Adrenal gland (tissue), 12 donors: ENCODE data around the gene KCNMA1. TPM values are rescaled to one million over a fixed set of nuclear protein-coding genes. Genes with fewer than 3 reads are reported as not detected.
A peak's percentile ranks its signal among the peaks of the same experiment; 100 is the strongest.

Experiments
- DNase-seq, 7 donors: peaks; one replicate each; pipeline ENCODE4 v3.0.0-alpha.2; 2019 to 2020
- H3K27ac ChIP-seq, 5 donors: fragments of 200-600 bp; sonication (generic) in 4 of 5; 1 replicate in 3 of 5; 2 replicates in 2 of 5; pipeline versions ENCODE4 v1.5.1 to v1.8.0; 2016 to 2020; ENCODE audit warnings: mild to moderate bottlenecking in 1 of 5
- H3K27me3 ChIP-seq: fragments of 200-600 bp; 2 replicates; pipeline ENCODE4 v1.8.0; 2021
- H3K36me3 ChIP-seq, 2 donors: fragments of 200-600 bp; replicated peaks in 1 of 2; 1 replicate in 1 of 2; 2 replicates in 1 of 2; pipeline versions ENCODE4 v1.5.1 to v1.8.0; 2018 to 2022
- H3K4me1 ChIP-seq, 2 donors: fragments of 200-600 bp; replicated peaks in 1 of 2; 1 replicate in 1 of 2; 2 replicates in 1 of 2; pipeline versions ENCODE4 v1.5.1 to v1.8.0; 2018 to 2021
- H3K4me3 ChIP-seq, 4 donors: fragments of 200-600 bp; sonication (generic) in 3 of 4; one replicate each; pipeline ENCODE4 v1.5.1; 2016 to 2018
- H3K9me3 ChIP-seq, 3 donors: fragments of 200-600 bp; sonication (generic) in 1 of 3; replicated peaks in 1 of 3; 1 replicate in 2 of 3; 2 replicates in 1 of 3; pipeline versions ENCODE4 v1.5.1 to v1.8.0; 2016 to 2021
- POLR2A ChIP-seq, 2 donors: fragments of 450-650 bp; IDR thresholded peaks; one replicate each; pipeline ENCODE4 v1.6.1; 2017; ENCODE audit warnings: antibody characterized with exemption in 2 of 2, mild to moderate bottlenecking in 2 of 2, moderate library complexity in 1 of 2
- WGBS, 4 donors: extraction: QIAGEN DNeasy Blood & Tissue Kit in 2 of 4; methylation state at CpG; one replicate each; pipeline versions ENCODE4 v1.1.5 to v1.1.7; 2013 to 2017; 5-methylcytosine and 5-hydroxymethylcytosine counted together
- intact Hi-C, 2 donors: fragments of 100-400 bp; cut with DNase I; formaldehyde crosslinking; loops; one replicate each; pipeline versions ENCODE4 v1.14.1 to v1.15.0; 2022 to 2023
- polyA plus RNA-seq, 3 donors: library from polyadenylated mRNA; stranded (reverse); fragments of 200-250 nt in 2 of 3; fragments of 350-450 nt in 1 of 3; fragmentation: Illumina TruSeq in 1 of 3; extraction: RNeasy Lipid Tissue Mini Kit (QIAGEN cat#74804) in 1 of 3; gene quantifications; one replicate each; pipeline ENCODE4 v1.2.3, GENCODE V29; 2013 to 2014
- total RNA-seq, 9 donors: library from RNA; depleted of rRNA in 4 of 9; stranded (reverse); fragments of >200 nt in 4 of 9; fragments of 120-200 nt in 1 of 9; fragmentation: NEBNext Ultra II Directional in 1 of 9; extraction: Animal tissue kit (Norgen Biotek cat#: 25700) in 1 of 9; gene quantifications; one replicate each; pipeline versions ENCODE4 v1.1.0 to v1.2.4, GENCODE V29; 2013 to 2023
- TF ChIP-seq, protein P1 (sequence below), 6 experiments: fragments of 450-650 bp in 4 of 6; fragments of 200-600 bp in 2 of 6; sonication (generic) in 1 of 6; IDR thresholded peaks; 1 replicate in 5 of 6; 2 replicates in 1 of 6; pipeline versions ENCODE4 v1.5.1 to v1.8.0; 2016 to 2021; ENCODE audit warnings: antibody characterized with exemption in 6 of 6, mild to moderate bottlenecking in 2 of 6, moderate library complexity in 1 of 6
- donor health status: healthy with polysubstance abuse.
- donor health status: Bipolar disorder and iron deficiency.
- donor health status: DM: yes; HTN: yes; CAD: no.
- donor health status: DM: no; HTN: no; CAD: no.
- donor health status: DM: no; HTN: no; CAD: no.
- donor health status: DM: yes; HTN: yes; CAD: no.

KCNMA1 gene
- total and polyA plus RNA-seq, 12 donors: 6.4 to 37.7 (median 13.4) TPM

DNA sequence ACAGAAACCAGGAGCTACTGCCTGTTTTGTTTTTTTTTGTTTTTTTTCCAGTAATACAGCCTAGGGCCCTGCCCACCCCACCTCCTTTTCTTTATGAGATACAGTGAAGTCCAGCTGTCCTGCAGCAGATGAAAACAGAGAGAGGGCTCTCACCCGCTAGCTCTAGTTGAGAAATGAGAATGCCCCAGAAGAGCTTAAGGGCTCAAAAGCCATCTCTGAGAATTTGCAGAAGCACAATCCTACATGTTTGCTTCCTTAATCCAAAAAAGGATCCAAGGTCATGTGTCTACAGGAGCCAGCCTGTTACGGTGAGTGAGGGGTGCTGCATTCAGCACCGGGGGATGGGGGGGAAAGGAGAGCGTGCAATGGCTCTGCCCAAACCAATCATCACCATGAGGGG is 122.7 kb downstream of the KCNMA1 start:
- no peaks in the 10 kb centered on the region for H3K36me3 ChIP-seq
- H3K9me3 ChIP-seq: no peaks in the 10 kb centered on the region
- intact Hi-C loops: no loop called here
- no peaks in the 10 kb centered on the region for H3K4me1 ChIP-seq
- no peak for TF ChIP-seq POLR2A (IDR thresholded peaks at IDR 0.05)
- TF ChIP-seq, protein P1, sequence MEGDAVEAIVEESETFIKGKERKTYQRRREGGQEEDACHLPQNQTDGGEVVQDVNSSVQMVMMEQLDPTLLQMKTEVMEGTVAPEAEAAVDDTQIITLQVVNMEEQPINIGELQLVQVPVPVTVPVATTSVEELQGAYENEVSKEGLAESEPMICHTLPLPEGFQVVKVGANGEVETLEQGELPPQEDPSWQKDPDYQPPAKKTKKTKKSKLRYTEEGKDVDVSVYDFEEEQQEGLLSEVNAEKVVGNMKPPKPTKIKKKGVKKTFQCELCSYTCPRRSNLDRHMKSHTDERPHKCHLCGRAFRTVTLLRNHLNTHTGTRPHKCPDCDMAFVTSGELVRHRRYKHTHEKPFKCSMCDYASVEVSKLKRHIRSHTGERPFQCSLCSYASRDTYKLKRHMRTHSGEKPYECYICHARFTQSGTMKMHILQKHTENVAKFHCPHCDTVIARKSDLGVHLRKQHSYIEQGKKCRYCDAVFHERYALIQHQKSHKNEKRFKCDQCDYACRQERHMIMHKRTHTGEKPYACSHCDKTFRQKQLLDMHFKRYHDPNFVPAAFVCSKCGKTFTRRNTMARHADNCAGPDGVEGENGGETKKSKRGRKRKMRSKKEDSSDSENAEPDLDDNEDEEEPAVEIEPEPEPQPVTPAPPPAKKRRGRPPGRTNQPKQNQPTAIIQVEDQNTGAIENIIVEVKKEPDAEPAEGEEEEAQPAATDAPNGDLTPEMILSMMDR (IDR thresholded peaks at IDR 0.05): no peak
- no peak overlapping the region for H3K27ac ChIP-seq
- 64 to 81% (median 78%) methylated on average over 4 of the region's 4 CpGs for WGBS, 4 donors
- H3K4me3 ChIP-seq: no peak overlapping the region
- DNase-seq: no peak
- H3K27me3 ChIP-seq: no peaks in the 10 kb centered on the region

- DNase-seq: peak; percentile 76 to 94 (median 82)
- no peaks in the 10 kb centered on the region for H3K36me3 ChIP-seq
- H3K27me3 ChIP-seq: no peaks in the 10 kb centered on the region
- peak in 1 of 2 donors; percentile 19 for TF ChIP-seq POLR2A (IDR thresholded peaks at IDR 0.05)
- TF ChIP-seq, protein P1 (IDR thresholded peaks at IDR 0.05): no peak
- 43 to 60% (median 51%) methylated on average over 1 to 15 of the region's 15 CpGs for WGBS, 4 donors
- H3K27ac ChIP-seq: peak overlapping the region in 1 of 5 donors; percentile 65
- no peaks in the 10 kb centered on the region for H3K4me1 ChIP-seq
- H3K9me3 ChIP-seq: no peaks in the 10 kb centered on the region
- intact Hi-C loops: no loop called here
- H3K4me3 ChIP-seq: no peak overlapping the region
Measured at GRCh38 chr10:77513781-77514331, 123.8 kb downstream of the KCNMA1 start.

- TF ChIP-seq, protein P1 (IDR thresholded peaks at IDR 0.05): no peak
- TF ChIP-seq POLR2A (IDR thresholded peaks at IDR 0.05): no peak
- H3K36me3 ChIP-seq: no peaks in the 10 kb centered on the region
- H3K27me3 ChIP-seq: no peaks in the 10 kb centered on the region
- WGBS, 4 donors: 75 to 90% (median 82%) methylated on average over 7 of the region's 7 CpGs
- peak overlapping the region in 1 of 5 donors; percentile 65 for H3K27ac ChIP-seq
- DNase-seq: no peak
- H3K4me1 ChIP-seq: no peaks in the 10 kb centered on the region
- intact Hi-C loops: no loop called here
- no peak overlapping the region for H3K4me3 ChIP-seq
- no peaks in the 10 kb centered on the region for H3K9me3 ChIP-seq
Measured at GRCh38 chr10:77513220-77513619, 124.4 kb downstream of the KCNMA1 start.

DNA sequence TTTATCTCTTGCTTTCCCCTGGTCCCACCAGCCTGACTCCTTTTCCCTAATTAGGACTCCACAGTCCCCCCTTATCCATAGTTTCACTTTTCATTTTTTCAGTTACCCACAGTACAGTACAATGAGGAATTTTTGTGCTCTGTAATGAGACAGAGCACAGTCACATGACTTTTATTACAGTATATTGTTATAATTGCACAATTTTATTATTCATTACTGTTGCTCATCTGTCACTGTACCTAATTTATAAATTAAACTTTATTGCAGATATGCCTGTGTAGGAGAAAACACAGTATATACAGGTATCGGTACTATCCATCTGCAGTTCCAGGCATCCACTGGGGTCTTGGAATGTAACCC is 125.4 kb downstream of the KCNMA1 start:
- Histone ChIP-seq H3K36me3 (no peaks in the 10 kb centered on the region), H3K27ac (no peak overlapping the region), H3K27me3 (peaks cover 7% of the 10 kb centered on the region), H3K4me1 (peaks cover 0 to 4% of the 10 kb centered on the region in 2 donors), H3K4me3 (no peak overlapping the region), H3K9me3 (no peaks in the 10 kb centered on the region)
- no peak for DNase-seq
- TF ChIP-seq, protein P1 (IDR thresholded peaks at IDR 0.05): no peak
- TF ChIP-seq POLR2A (IDR thresholded peaks at IDR 0.05): no peak
- WGBS, 4 donors: 92 to 100% (median 96%) methylated on average over 1 of the region's 1 CpG
- intact Hi-C loops: no loop called here
